DMS53 (cell line): ENCODE data around the gene RIOK1.
"Not testable (repeated sequence)": the region's sequence is repeated elsewhere in the genome, so short reads cannot be mapped to it uniquely, and the experiment has no call there.

Source experiments
- DNase-seq: peaks from one replicate; lab custom pipeline; 2025; lab: John Stamatoyannopoulos, UW

The RIOK1 gene

GRCh38 chr6:7389451-7390225, at the start of gene RIOK1, which contains the start of gene CAGE1:
TSS of gene RIOK1 (plus strand) at chr6:7389808. CDS start at chr6:7390003, 195 bp downstream.
TSS of gene CAGE1 (minus strand) at chr6:7389742. CDS start at chr6:7387173, 2,569 bp downstream.
- peak; percentile 98 for DNase-seq

GRCh38 chr6:7341271-7341670, 48.3 kb upstream of the RIOK1 start:
- DNase-seq: no peak

GRCh38 chr6:7341989-7342742, 47.4 kb upstream of the RIOK1 start:
- peak; percentile 97 for DNase-seq

- DNase-seq: peak; percentile 43
These were observed 45.8 kb upstream of the RIOK1 start for GRCh38 chr6:7343546-7344475.

- DNase-seq: not testable (repeated sequence)
These were observed 44.7 kb upstream of the RIOK1 start for GRCh38 chr6:7344773-7345450.

- DNase-seq: peak; percentile 91
These were observed 42.0 kb upstream of the RIOK1 start for GRCh38 chr6:7347551-7347997.

- not testable (repeated sequence) for DNase-seq
These were observed 39.0 kb upstream of the RIOK1 start for GRCh38 chr6:7350591-7350990.

GRCh38 chr6:7351916-7352315, 37.7 kb upstream of the RIOK1 start:
- not testable (repeated sequence) for DNase-seq

- DNase-seq: no peak
These were observed 22.2 kb upstream of the RIOK1 start for GRCh38 chr6:7367408-7367807.

- DNase-seq: no peak
These were observed 15.9 kb upstream of the RIOK1 start for GRCh38 chr6:7373739-7374138.

GRCh38 chr6:7377961-7378360, 11.6 kb upstream of the RIOK1 start:
- no peak for DNase-seq

GRCh38 chr6:7378740-7379139, 10.9 kb upstream of the RIOK1 start:
- DNase-seq: no peak

- DNase-seq: peak; percentile 8
These were observed 8.5 kb upstream of the RIOK1 start for GRCh38 chr6:7381092-7381491.

GRCh38 chr6:7389162-7389450, 502 bp upstream of the RIOK1 start:
- DNase-seq: peak; percentile 94

- DNase-seq: no peak
These were observed 744 bp downstream of the RIOK1 start for GRCh38 chr6:7390226-7390878.

GRCh38 chr6:7391151-7391550, 1.5 kb downstream of the RIOK1 start:
- no peak for DNase-seq

GRCh38 chr6:7392402-7392801, 2.8 kb downstream of the RIOK1 start:
- DNase-seq: no peak

GRCh38 chr6:7401075-7401474, 11.5 kb downstream of the RIOK1 start:
- no peak for DNase-seq

GRCh38 chr6:7402716-7403115, 13.1 kb downstream of the RIOK1 start:
- DNase-seq: no peak

- no peak for DNase-seq
These were observed 14.9 kb downstream of the RIOK1 start for GRCh38 chr6:7404546-7404945.

GRCh38 chr6:7406743-7407142, 17.1 kb downstream of the RIOK1 start:
- DNase-seq: no peak
